GM12874 (cell line): ENCODE measurements around the gene NELL1.

Source experiments
- TF ChIP-seq, protein P1 (sequence below): IDR thresholded peaks from 2 replicates; pipeline ENCODE4 v1.5.1; 2011; ENCODE audit warnings: low read depth, mild to moderate bottlenecking, control low read depth, low read length, moderate library complexity; ENCODE audit not compliant: insufficient read depth

The NELL1 gene

DNA sequence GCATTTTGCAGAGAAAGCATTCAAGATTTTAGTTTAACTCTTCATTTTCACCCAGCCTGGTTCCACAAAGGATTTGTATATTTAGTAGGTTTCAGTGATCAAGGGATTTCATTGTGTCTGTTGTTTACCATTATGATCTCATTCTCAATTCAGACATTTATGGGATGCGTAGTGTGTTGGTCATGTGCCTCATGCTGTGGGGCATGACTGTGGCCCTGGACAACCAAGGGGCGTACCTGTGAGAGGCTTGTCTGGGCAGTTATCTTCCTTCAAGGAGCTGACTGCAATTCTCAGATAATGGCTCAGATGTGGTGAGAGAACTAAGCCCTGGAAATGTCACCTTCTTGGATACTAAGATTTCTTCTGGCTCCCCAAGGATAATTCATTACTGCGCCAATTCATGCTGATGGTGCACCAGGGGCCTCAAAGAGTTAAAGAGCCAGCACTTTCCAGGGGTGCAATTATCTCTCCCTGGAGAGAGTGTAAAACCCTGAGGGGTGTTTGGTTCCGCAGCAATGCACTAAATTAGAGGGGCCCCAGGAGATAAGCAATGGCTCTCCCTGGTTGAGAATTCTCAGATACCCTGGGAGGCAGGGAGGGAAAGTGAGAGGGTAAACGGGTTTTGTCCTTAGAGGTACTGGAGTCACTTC lies 37.7 kb upstream of the NELL1 start:
- TF ChIP-seq, protein P1, sequence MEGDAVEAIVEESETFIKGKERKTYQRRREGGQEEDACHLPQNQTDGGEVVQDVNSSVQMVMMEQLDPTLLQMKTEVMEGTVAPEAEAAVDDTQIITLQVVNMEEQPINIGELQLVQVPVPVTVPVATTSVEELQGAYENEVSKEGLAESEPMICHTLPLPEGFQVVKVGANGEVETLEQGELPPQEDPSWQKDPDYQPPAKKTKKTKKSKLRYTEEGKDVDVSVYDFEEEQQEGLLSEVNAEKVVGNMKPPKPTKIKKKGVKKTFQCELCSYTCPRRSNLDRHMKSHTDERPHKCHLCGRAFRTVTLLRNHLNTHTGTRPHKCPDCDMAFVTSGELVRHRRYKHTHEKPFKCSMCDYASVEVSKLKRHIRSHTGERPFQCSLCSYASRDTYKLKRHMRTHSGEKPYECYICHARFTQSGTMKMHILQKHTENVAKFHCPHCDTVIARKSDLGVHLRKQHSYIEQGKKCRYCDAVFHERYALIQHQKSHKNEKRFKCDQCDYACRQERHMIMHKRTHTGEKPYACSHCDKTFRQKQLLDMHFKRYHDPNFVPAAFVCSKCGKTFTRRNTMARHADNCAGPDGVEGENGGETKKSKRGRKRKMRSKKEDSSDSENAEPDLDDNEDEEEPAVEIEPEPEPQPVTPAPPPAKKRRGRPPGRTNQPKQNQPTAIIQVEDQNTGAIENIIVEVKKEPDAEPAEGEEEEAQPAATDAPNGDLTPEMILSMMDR, result no peak

DNA sequence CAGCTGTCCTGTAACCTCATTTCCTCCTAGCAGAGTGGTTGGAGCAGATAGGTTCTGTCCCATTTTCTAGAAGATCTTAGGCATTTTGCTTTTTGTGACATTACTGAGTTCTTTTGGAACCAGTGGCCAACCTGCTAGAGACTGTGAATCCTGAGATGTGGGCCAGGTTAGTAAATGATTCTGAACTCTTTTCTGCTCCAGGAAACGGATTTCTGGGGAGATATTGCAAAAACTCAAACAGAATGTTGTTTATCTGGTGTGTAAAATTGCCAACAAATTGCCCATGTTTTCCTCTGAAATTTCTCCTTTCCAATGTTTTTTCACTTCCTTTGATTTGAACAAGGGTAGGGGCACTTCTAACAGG lies 37.2 kb upstream of the NELL1 start:
- TF ChIP-seq, protein P1, result no peak

DNA sequence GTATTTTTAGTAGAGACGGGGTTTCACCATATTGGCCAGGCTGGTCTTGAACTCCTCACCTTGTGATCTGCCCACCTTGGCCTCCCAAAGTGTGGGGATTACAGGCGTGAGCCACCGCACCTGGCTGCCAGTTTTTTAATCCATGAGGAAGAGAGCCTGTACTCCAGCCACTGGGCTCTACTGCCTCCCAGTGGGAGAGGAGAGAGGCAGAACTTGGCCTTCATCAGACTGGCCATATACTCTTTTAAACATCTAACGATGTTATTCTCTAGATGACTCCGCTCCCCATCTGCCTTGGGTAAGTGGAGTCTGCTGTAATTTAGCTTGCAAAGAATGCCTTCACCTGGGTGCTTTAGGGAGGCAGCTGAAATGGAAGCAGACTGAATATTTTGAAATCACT lies 35.3 kb upstream of the NELL1 start:
- TF ChIP-seq, protein P1, result 0 out of 2 replicates have a peak, but pooled peaks have one; percentile 6

DNA sequence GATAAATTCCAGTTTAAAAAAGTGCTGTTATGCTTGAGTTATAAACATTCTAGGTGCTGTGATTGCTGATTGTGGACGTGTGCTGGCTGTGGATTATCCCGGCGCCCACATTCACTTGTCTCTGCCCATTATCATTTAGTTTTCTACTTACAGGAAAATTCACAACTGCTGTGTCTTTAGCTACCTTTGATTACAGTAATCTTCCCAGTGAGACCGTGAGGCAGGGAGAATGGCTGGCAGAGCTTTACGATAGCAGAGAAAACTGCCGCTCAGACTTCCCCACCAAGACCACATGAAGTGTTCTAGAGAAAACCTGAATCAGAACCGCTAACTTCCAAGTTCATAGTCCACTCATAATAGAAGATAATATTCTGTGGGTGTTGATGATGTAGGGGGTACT lies 34.6 kb upstream of the NELL1 start:
- TF ChIP-seq, protein P1, result no peak

DNA sequence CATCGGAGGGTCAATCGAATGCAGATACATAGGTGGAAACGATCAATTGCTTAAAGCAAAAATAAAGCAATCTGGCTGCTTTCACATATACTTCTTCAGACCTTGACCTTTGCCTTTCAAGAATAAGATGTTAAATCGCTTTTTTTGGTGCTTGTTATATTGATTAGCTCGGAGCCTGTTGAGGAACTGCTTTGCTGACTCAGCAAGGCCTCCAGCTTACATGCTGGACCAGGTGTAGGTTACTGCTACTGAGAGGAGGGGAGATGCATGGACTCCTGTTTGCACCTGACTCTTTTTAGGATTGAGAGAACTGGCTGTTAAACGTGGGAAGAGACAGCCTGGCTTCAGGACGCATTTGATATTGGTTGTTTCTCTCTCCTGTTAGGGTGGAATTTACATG lies 31.3 kb upstream of the NELL1 start:
- TF ChIP-seq, protein P1, result no peak

DNA sequence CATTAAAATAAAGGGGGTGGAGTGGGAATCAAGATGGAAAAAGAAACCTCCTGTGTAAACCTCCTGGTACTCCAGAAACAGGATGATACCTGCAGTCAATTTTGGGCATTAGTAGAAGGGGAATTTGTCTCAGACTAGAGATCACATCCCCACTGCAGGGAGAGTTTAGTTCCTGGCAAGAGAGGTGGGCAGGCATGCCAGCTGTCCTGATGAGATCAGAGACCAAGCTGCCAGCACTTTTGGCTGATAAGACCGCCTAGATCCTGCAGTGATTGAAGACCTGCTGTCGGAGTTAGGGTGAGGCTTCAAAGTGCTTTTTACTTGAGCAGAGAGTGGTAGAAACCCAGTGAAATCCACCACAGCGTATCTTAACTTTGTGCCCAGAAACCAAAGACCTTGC lies 29.7 kb upstream of the NELL1 start:
- TF ChIP-seq, protein P1, result no peak

DNA sequence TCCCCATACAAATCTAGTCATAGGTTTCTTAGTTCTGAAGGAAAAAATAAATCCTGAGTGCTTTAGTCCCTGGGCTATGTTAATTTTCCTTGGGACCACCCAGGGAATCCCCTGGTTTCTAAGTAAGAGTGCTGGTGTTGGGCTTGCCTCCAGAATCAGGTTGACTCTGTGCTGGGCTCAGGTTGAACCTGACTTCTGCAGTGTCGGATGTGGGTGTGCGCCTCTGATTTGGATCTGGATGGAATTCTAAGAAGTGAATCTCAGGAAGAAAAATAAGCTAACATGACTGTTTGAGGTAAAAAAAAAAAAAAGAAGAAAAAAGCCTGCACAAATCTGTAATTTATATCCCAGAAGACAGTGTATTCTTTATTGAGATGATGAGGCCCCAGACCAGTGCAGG lies 29.0 kb upstream of the NELL1 start:
- TF ChIP-seq, protein P1, result no peak

DNA sequence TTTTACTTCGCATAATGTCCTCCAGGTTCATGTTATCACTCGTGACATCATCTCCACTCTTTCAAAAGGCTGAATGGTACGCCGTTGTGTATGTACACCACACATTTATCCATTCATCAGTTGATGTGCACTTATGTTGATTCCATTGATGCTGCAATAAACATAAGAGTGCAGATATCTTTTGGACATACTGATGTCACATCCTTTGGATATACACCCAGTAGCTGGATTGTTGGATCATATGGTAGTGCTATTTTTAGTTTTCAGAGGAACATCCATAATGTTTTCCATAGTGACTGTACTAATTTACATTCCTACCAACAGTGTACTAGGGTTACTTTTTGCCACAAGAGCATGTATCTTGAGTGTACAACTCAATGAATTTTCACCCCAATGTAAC lies 25.0 kb upstream of the NELL1 start:
- TF ChIP-seq, protein P1, result no peak
